HepG2 (cell line): ENCODE data around the gene RGS19. TPM values are rescaled to one million over a fixed set of nuclear protein-coding genes. Genes with fewer than 3 reads are reported as not detected.
A peak's percentile ranks its signal among the peaks of the same experiment; 100 is the strongest.

Experiments
- ATAC-seq: fragments of 200-7000 bp; cut with Tn5 transposase; 3 replicates; pipeline ENCODE4 v1.9.1; 2020; ENCODE audit warnings: mild to moderate bottlenecking, moderate library complexity
- BruUV-seq: library from RNA; stranded (reverse); fragments of 400-500 nt; replicated peaks from 2 replicates; lab custom pipeline; 2021; lab: Mats Ljungman, UMichigan
- CTCF ChIA-PET: fragments of 300-600 bp; formaldehyde crosslinking; extraction: SDS; loops from one replicate; lab custom pipeline; 2021; ENCODE audit warnings: low total read pairs, inconsistent platforms, low intra/inter-chr PET ratio; lab: Yijun Ruan, JAX
- POLR2A ChIA-PET: fragments of 350-600 bp; sonication (Branson Sonifier 250); formaldehyde crosslinking; loops from one replicate; lab custom pipeline; 2020; ENCODE audit warnings: antibody characterized with exemption, inconsistent platforms; lab: Yijun Ruan, JAX
- DNase-seq: peaks from one replicate; pipeline ENCODE4 v3.0.0-alpha.2; 2015; ENCODE audit warnings: low spot score
- FAIRE-seq: peaks from 3 replicates; lab custom pipeline; 2011; peaks lifted over from hg19 to GRCh38; lab: Jason Lieb, UNC
- H2AFZ ChIP-seq: one replicate; pipeline ENCODE4 v1.6.1; 2011; ENCODE audit warnings: low read length, inconsistent platforms
- H3K27ac ChIP-seq: fragments of 300-600 bp; 3 replicates; pipeline ENCODE4 v1.8.0; 2011; ENCODE audit warnings: mixed run types, mild to moderate bottlenecking, mixed read lengths, low read length, inconsistent platforms; ENCODE audit not compliant: insufficient read depth; ENCODE audit errors: extremely low read length
- H3K27me3 ChIP-seq, 2 experiments: fragments of 200-600 bp in 1 of 2; 2 replicates in 1 of 2; 3 replicates in 1 of 2; pipeline versions ENCODE4 v1.6.0 to v1.8.0; 2011; ENCODE audit warnings: low read length in 2 of 2, mild to moderate bottlenecking in 2 of 2, moderate library complexity in 2 of 2, inconsistent platforms in 1 of 2; ENCODE audit not compliant: insufficient read depth in 2 of 2, control insufficient read depth in 1 of 2
- H3K36me3 ChIP-seq, 2 experiments: fragments of 200-600 bp in 1 of 2; replicated peaks in 1 of 2; 2 replicates in 1 of 2; 3 replicates in 1 of 2; pipeline versions ENCODE4 v1.5.1 to v1.8.0; 2011; ENCODE audit warnings: low read length in 2 of 2, inconsistent platforms in 1 of 2; ENCODE audit not compliant: insufficient read depth in 2 of 2, control insufficient read depth in 1 of 2
- H3K4me1 ChIP-seq: 2 replicates; pipeline ENCODE4 v1.5.1; 2012; ENCODE audit warnings: low read length, inconsistent platforms; ENCODE audit not compliant: insufficient read depth
- H3K4me2 ChIP-seq: 2 replicates; pipeline ENCODE4 v1.6.0; 2011; ENCODE audit warnings: low read depth, low read length, inconsistent platforms
- H3K4me3 ChIP-seq, 3 experiments: fragments of 200-600 bp in 1 of 3; sonication (generic), shearing (Covaris generic) in 1 of 3; replicated peaks in 1 of 3; 2 replicates each; pipeline ENCODE4 v1.5.1; 2011 to 2016; ENCODE audit warnings: low read length in 3 of 3, inconsistent platforms in 2 of 3, low read depth in 2 of 3, mild to moderate bottlenecking in 2 of 3, control low read depth in 1 of 3, mixed read lengths in 1 of 3; ENCODE audit not compliant: insufficient read depth in 1 of 3
- H3K79me2 ChIP-seq: one replicate; pipeline ENCODE4 v1.6.1; 2011; ENCODE audit warnings: low read length, inconsistent platforms; ENCODE audit not compliant: insufficient read depth
- H3K9ac ChIP-seq: 2 replicates; pipeline ENCODE4 v1.6.0; 2011; ENCODE audit warnings: mild to moderate bottlenecking, low read depth, low read length, inconsistent platforms; ENCODE audit not compliant: insufficient read depth
- H3K9me3 ChIP-seq: 2 replicates; pipeline ENCODE4 v1.5.1; 2012; ENCODE audit warnings: mild to moderate bottlenecking, low read length
- H4K20me1 ChIP-seq: 2 replicates; pipeline ENCODE4 v1.6.0; 2011; ENCODE audit warnings: inconsistent platforms, mild to moderate bottlenecking, low read length, moderate library complexity; ENCODE audit not compliant: insufficient read depth
- FIP1L1 ChIP-seq: fragments of 200-400 bp; formaldehyde crosslinking; IDR thresholded peaks from 2 replicates; pipeline ENCODE4 v1.6.1; 2018; ENCODE audit warnings: low read depth, mild to moderate bottlenecking, low read length, moderate library complexity, borderline replicate concordance; ENCODE audit not compliant: insufficient read depth
- FLYWCH1 ChIP-seq: sonication (generic); formaldehyde crosslinking; IDR thresholded peaks from 2 replicates; pipeline ENCODE4 v1.8.1; 2023; ENCODE audit warnings: mild to moderate bottlenecking, missing genetic modification reagents
- MAZ ChIP-seq, 2 experiments: sonication (generic) in 1 of 2; formaldehyde crosslinking in 1 of 2; IDR thresholded peaks; 2 replicates each; pipeline versions ENCODE4 v1.5.0 to v1.6.1; 2012 to 2020; ENCODE audit warnings: low read depth in 2 of 2, mild to moderate bottlenecking in 2 of 2, borderline replicate concordance in 1 of 2, improper control_type of control experiment in 1 of 2, low read length in 1 of 2, missing genetic modification reagents in 1 of 2, moderate library complexity in 1 of 2
- MLXIP ChIP-seq: sonication (generic); formaldehyde crosslinking; IDR thresholded peaks from 2 replicates; pipeline ENCODE4 v1.9.0; 2021; ENCODE audit warnings: missing genetic modification reagents, borderline replicate concordance
- PAF1 ChIP-seq: IDR thresholded peaks from 2 replicates; pipeline ENCODE4 v1.6.1; 2016; ENCODE audit warnings: missing genetic modification reagents, missing compliant biosample characterization
- PRDM10 ChIP-seq: sonication (generic); formaldehyde crosslinking; IDR thresholded peaks from 2 replicates; pipeline ENCODE4 v1.4.0; 2020; ENCODE audit warnings: low read depth, missing genetic modification reagents
- PTBP1 ChIP-seq: fragments of 200-400 bp; formaldehyde crosslinking; IDR thresholded peaks from 2 replicates; pipeline ENCODE4 v1.6.1; 2018; ENCODE audit warnings: low read length, low read depth; ENCODE audit not compliant: poor library complexity, severe bottlenecking
- RAD51 ChIP-seq: fragments of 450-650 bp; IDR thresholded peaks from 2 replicates; pipeline ENCODE4 v1.6.1; 2016; ENCODE audit warnings: borderline replicate concordance
- TFDP2 ChIP-seq: sonication (generic); formaldehyde crosslinking; IDR thresholded peaks from 2 replicates; pipeline ENCODE4 v1.4.0; 2020; ENCODE audit warnings: missing genetic modification reagents
- ZBTB7A ChIP-seq: sonication (generic); formaldehyde crosslinking; IDR thresholded peaks from 2 replicates; pipeline ENCODE4 v1.8.0; 2022; ENCODE audit warnings: mild to moderate bottlenecking, missing genetic modification reagents
- ZFP41 ChIP-seq: sonication (generic); formaldehyde crosslinking; IDR thresholded peaks from 2 replicates; pipeline ENCODE4 v1.4.0; 2020; ENCODE audit warnings: mild to moderate bottlenecking, missing genetic modification reagents, borderline replicate concordance
- ZNF652 ChIP-seq: IDR thresholded peaks from 2 replicates; pipeline ENCODE4 v1.6.1; 2016; ENCODE audit warnings: low read depth, borderline replicate concordance
- ZNF740 ChIP-seq: sonication (generic); formaldehyde crosslinking; IDR thresholded peaks from 2 replicates; pipeline ENCODE4 v1.4.0; 2020; ENCODE audit warnings: missing genetic modification reagents
- WGBS: methylation state at CpG from one replicate; pipeline ENCODE4 v1.1.6; 2017; ENCODE audit warnings: low lambda C conversion rate; 5-methylcytosine and 5-hydroxymethylcytosine counted together
- in situ Hi-C: cut with HindIII; loops from 2 replicates; pipeline ENCODE4 v1.10.0; 2017; ENCODE audit warnings: low pct_unique_long_range_greater_than_20kb; ENCODE audit not compliant: extremely low pct_ligation_motif_present
- intact Hi-C: fragments of 100-400 bp; cut with micrococcal nuclease; formaldehyde crosslinking; loops from one replicate; pipeline ENCODE4 v1.10.0; 2022; ENCODE audit not compliant: unreplicated experiment
- polyA plus RNA-seq, 8 experiments: library from polyadenylated mRNA; depleted of rRNA in 3 of 8; stranded (reverse) in 7 of 8; unstranded in 1 of 8; fragments of >200 nt; fragmentation: Illumina TruSeq in 4 of 8; extraction: Trizol in 4 of 8; gene quantifications; 2 replicates each; pipeline versions ENCODE4 v1.2.1 to v1.2.3, GENCODE V29; 2011 to 2016; ENCODE audit warnings: low read depth in 4 of 8, missing spikeins in 1 of 8, mixed read lengths in 1 of 8; ENCODE audit not compliant: insufficient read depth in 1 of 8
- total RNA-seq, 5 experiments: library from RNA; depleted of rRNA; stranded (reverse); fragments of >200 nt; fragmentation: Illumina TruSeq; extraction: Trizol; gene quantifications; 2 replicates each; pipeline ENCODE4 v1.2.3, GENCODE V29; 2016; ENCODE audit warnings: low read depth in 1 of 5

The RGS19 gene
- total and polyA plus RNA-seq, 2 of the 13 experiments (the other 11 are each of a cell fraction or from before 2014, with no cell fraction given): 10.7 to 11.9 TPM

GRCh38 chr20:64055893-64056638 is 23.3 kb downstream of the RGS19 start:
- peak overlapping the region; percentile 72 for H3K9ac ChIP-seq
- intact Hi-C loops: loop anchor here (2.0 kb wide), 2 partner anchors 13 to 19 kb away; partner anchors contain the start of gene C20orf204
- CTCF ChIA-PET: interaction anchor here (3.7 kb wide), 1 partner anchor 76 kb away, joined by 33 read pairs; the partner anchor contains the start of genes PRPF6 and SAMD10
- TF ChIP-seq TFDP2 (peak; percentile 58), RAD51 (no peak), ZNF652 (CRISPR knock-in tag) (no peak; the same call in 1 of the 2 replicates), MAZ (IDR thresholded peaks at IDR 0.05; ENCODE audit: borderline replicate concordance, low read depth, low read length) (peak; percentile 38), MAZ (CRISPR knock-in tag; IDR thresholded peaks at IDR 0.05; ENCODE audit: low read depth) (no peak), ZBTB7A (CRISPR knock-in tag) (peak; percentile 69; the same call in 1 of the 2 replicates), FIP1L1 (no peak), PAF1 (CRISPR knock-in tag) (no peak), FLYWCH1 (CRISPR knock-in tag) (no peak), ZNF740 (CRISPR knock-in tag) (peak; percentile 90), PRDM10 (CRISPR knock-in tag) (peak; percentile 25; the same call in 1 of the 2 replicates), MLXIP (CRISPR knock-in tag) (peak; percentile 80), PTBP1 (no peak), ZFP41 (CRISPR knock-in tag) (peak; percentile 94)

More at GRCh38 chr20:64055893-64056638, 23.3 kb downstream of the RGS19 start:
- 9% methylated on average over 15 of the region's 22 CpGs for WGBS
- H3K27me3 ChIP-seq: no peaks in the 10 kb centered on the region
- peaks cover 85% of the 10 kb centered on the region for H3K4me1 ChIP-seq
- no peak for FAIRE-seq
- peak overlapping the region; percentile 77 for H3K27ac ChIP-seq
- in situ Hi-C loops: loop anchor here (5.0 kb wide), 1 partner anchor 79 kb away; the partner anchor contains the start of gene SAMD10
- H3K79me2 ChIP-seq: no peaks in the 10 kb centered on the region
- no peaks in the 10 kb centered on the region for H3K9me3 ChIP-seq
- peak; percentile 11 for ATAC-seq
- H3K4me2 ChIP-seq: peak overlapping the region; percentile 87
- no peaks in the 10 kb centered on the region for H3K36me3 ChIP-seq
- BruUV-seq: no TSS peak
- no peak overlapping the region for H2AFZ ChIP-seq
- no peaks in the 10 kb centered on the region for H4K20me1 ChIP-seq
- DNase-seq: peak; percentile 90
- POLR2A ChIA-PET: interaction anchor here (1.1 to 9.4 kb wide), 5 partner anchors 10 to 429 kb away, joined by 3 to 252 read pairs (median 6); partner anchors contain the start of genes C20orf204, GMEB2 and UCKL1
- peak overlapping the region; percentile 40 to 69 (median 42) for H3K4me3 ChIP-seq
